ENCODE measurements around the gene EBF3. TPM values are rescaled to one million over a fixed set of nuclear protein-coding genes. Genes with fewer than 3 reads are reported as not detected.

EBF3 gene
- total RNA-seq, 1 donor from 2014 or later, result 5.8 TPM

- no peak for DNase-seq (ENCODE audit: low spot score)
- intact Hi-C loops (cut with DNase I), result no loop called here
These were observed 96.4 kb downstream of the EBF3 start for GRCh38 chr10:129867631-129868179.

- no peak for DNase-seq (ENCODE audit: low spot score)
- intact Hi-C loops (cut with DNase I), result no loop called here
These were observed 97.2 kb downstream of the EBF3 start for GRCh38 chr10:129866894-129867293.

GRCh38 chr10:129865960-129866359, 98.1 kb downstream of the EBF3 start:
- DNase-seq (ENCODE audit: low spot score), result no peak
- intact Hi-C loops (cut with DNase I), result no loop called here

GRCh38 chr10:129865413-129865812, 98.7 kb downstream of the EBF3 start:
- intact Hi-C loops (cut with DNase I), result no loop called here
- no peak for DNase-seq (ENCODE audit: low spot score)

GRCh38 chr10:129864601-129865126, 99.4 kb downstream of the EBF3 start:
- intact Hi-C loops (cut with DNase I), result no loop called here
- DNase-seq (ENCODE audit: low spot score), result no peak

GRCh38 chr10:129864082-129864481, 100.0 kb downstream of the EBF3 start:
- DNase-seq (ENCODE audit: low spot score), result no peak
- intact Hi-C loops (cut with DNase I), result no loop called here

GRCh38 chr10:129863201-129863663, 100.8 kb downstream of the EBF3 start:
- intact Hi-C loops (cut with DNase I), result no loop called here
- no peak for DNase-seq (ENCODE audit: low spot score)

- intact Hi-C loops (cut with DNase I), result no loop called here
- DNase-seq (ENCODE audit: low spot score), result no peak
These were observed 102.1 kb downstream of the EBF3 start for GRCh38 chr10:129861776-129862531.

GRCh38 chr10:129860396-129860795, 103.7 kb downstream of the EBF3 start:
- intact Hi-C loops (cut with DNase I), result no loop called here
- no peak for DNase-seq (ENCODE audit: low spot score)

- intact Hi-C loops (cut with DNase I), result no loop called here
- no peak for DNase-seq (ENCODE audit: low spot score)
These were observed 104.5 kb downstream of the EBF3 start for GRCh38 chr10:129859536-129859935.

GRCh38 chr10:129857242-129857960, 106.7 kb downstream of the EBF3 start:
- intact Hi-C loops (cut with DNase I), result no loop called here
- DNase-seq (ENCODE audit: low spot score), result no peak

GRCh38 chr10:129855836-129856563, 108.1 kb downstream of the EBF3 start:
- DNase-seq (ENCODE audit: low spot score), result no peak
- intact Hi-C loops (cut with DNase I), result no loop called here

GRCh38 chr10:129854796-129855705, 109.0 kb downstream of the EBF3 start:
- intact Hi-C loops (cut with DNase I), result loop anchor here (5.0 kb wide), 1 partner anchor 112 kb away; no protein-coding TSS in a partner anchor

GRCh38 chr10:129854158-129854557, 109.9 kb downstream of the EBF3 start:
- DNase-seq (ENCODE audit: low spot score), result no peak
- intact Hi-C loops (cut with DNase I), result loop anchor here (5.0 kb wide), 1 partner anchor 113 kb away; no protein-coding TSS in a partner anchor

More at GRCh38 chr10:129854796-129855705, 109.0 kb downstream of the EBF3 start:
- no peak for DNase-seq (ENCODE audit: low spot score)

- intact Hi-C loops (cut with DNase I), result loop anchor here (5.0 kb wide), 1 partner anchor 114 kb away; no protein-coding TSS in a partner anchor
- DNase-seq (ENCODE audit: low spot score), result no peak
These were observed 110.5 kb downstream of the EBF3 start for GRCh38 chr10:129853562-129853903.

- intact Hi-C loops (cut with DNase I), result loop anchor here (5.0 kb wide), 1 partner anchor 114 kb away; no protein-coding TSS in a partner anchor
These were observed 111.1 kb downstream of the EBF3 start for GRCh38 chr10:129852829-129853561.

GRCh38 chr10:129851941-129852640, 112.0 kb downstream of the EBF3 start:
- intact Hi-C loops (cut with DNase I), result loop anchor here (5.0 kb wide), 1 partner anchor 115 kb away; no protein-coding TSS in a partner anchor
- no peak for DNase-seq (ENCODE audit: low spot score)

More at GRCh38 chr10:129852829-129853561, 111.1 kb downstream of the EBF3 start:
- DNase-seq (ENCODE audit: low spot score), result no peak

Data from cardiac septum (tissue), 1 donor.